Activated CD8-positive, alpha-beta memory T cell treated with anti-CD3 and anti-CD28 coated beads, Interleukin-2, amount 10 ng/mL, durations not matched to agents 7 days and 5 days (primary cell): ENCODE data around the gene PDE6H. TPM values are rescaled to one million over a fixed set of nuclear protein-coding genes. Genes with fewer than 3 reads are reported as not detected.

Experiments
- ATAC-seq: fragments of 150-1000 bp; cut with Tn5 transposase; one replicate; pipeline ENCODE4 v1.10.0; 2021; ENCODE audit warnings: moderate library complexity
- CTCF ChIA-PET: fragments of 350-600 bp; sonication (Branson Sonifier 250); formaldehyde crosslinking; loops from one replicate; lab custom pipeline; 2021; ENCODE audit warnings: antibody characterized with exemption; lab: Charles Lee
- DNase-seq: peaks from one replicate; pipeline ENCODE4 v3.0.0-alpha.2; 2020
- H3K27ac Mint-ChIP-seq: one replicate; pipeline ENCODE4 v1.8.0; 2021; ENCODE audit warnings: mild to moderate bottlenecking, mixed read lengths
- H3K27me3 Mint-ChIP-seq: one replicate; pipeline ENCODE4 v1.8.0; 2021; ENCODE audit warnings: mixed read lengths
- H3K36me3 Mint-ChIP-seq: one replicate; pipeline ENCODE4 v1.8.0; 2021; ENCODE audit warnings: mild to moderate bottlenecking, mixed read lengths
- H3K4me1 Mint-ChIP-seq: one replicate; pipeline ENCODE4 v1.8.0; 2021; ENCODE audit warnings: mixed read lengths
- H3K4me3 Mint-ChIP-seq: one replicate; pipeline ENCODE4 v1.8.0; 2021; ENCODE audit warnings: mild to moderate bottlenecking, moderate library complexity, mixed read lengths
- H3K9me3 Mint-ChIP-seq: one replicate; pipeline ENCODE4 v1.8.0; 2022; ENCODE audit warnings: low read depth, mixed read lengths
- total RNA-seq, 2 experiments: library from RNA; stranded (reverse); gene quantifications; one replicate each; pipeline ENCODE4 v1.2.3, GENCODE V29; 2021

Gene PDE6H
- total RNA-seq, 2 experiments from 2014 or later: not detected

DNA sequence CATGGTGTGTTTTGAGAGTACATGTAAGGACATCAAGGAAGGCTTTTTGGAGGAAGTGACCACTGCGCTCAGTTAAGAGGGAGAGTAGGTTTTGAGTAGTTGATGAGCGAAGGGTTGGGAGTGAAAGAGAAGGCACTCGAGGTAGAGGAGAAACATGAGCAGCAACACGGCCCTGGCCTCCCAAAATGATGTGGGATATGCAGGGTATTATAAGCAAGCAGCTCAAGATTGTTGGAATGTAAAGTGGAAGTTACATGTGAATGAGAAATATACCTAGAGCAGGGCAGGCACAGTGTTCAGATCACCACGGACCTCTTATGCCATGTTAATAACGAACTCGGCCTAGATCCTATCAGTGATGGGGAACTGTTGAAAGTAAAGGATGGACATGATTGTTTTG lies 9.3 kb upstream of the PDE6H start:
- Mint-ChIP-seq H3K27me3 (no peaks in the 10 kb centered on the region), H3K9me3 (no peaks in the 10 kb centered on the region), H3K4me3 (peak overlapping the region; percentile 42), H3K4me1 (peaks cover 29% of the 10 kb centered on the region), H3K27ac (peak overlapping the region; percentile 100), H3K36me3 (peaks cover 32% of the 10 kb centered on the region)
- DNase-seq (no peak), ATAC-seq (no peak)
- CTCF ChIA-PET: interaction anchor here (1.6 kb wide), 2 partner anchors 14 to 15 kb away, joined by 4 to 5 read pairs; no protein-coding TSS in a partner anchor

DNA sequence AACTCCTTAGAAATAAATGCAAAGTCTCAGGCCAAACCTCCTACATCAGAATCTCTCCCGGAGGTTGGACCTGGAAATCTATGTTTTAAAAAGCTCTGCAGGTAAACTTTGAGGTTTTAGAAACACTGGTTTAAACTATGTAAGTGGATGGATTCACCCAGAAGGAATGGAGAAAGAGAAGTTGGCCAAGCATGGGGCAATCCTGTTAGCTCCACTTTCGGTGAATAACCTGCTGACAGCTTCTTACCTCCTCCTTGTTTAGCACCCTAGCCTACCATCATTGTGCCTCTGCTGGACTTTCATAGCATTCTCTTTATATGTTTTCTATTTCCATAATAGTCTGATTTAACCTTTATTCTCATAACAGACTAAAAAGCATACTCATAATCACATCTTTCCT lies 8.4 kb upstream of the PDE6H start:
- Mint-ChIP-seq H3K4me1 (peaks cover 29% of the 10 kb centered on the region), H3K27ac (peak overlapping the region; percentile 100), H3K9me3 (no peaks in the 10 kb centered on the region), H3K36me3 (peaks cover 23% of the 10 kb centered on the region), H3K27me3 (no peaks in the 10 kb centered on the region), H3K4me3 (no peak overlapping the region)
- DNase-seq (no peak), ATAC-seq (no peak)
- CTCF ChIA-PET: interaction anchor here (0.7 to 1.6 kb wide), 4 partner anchors 13 to 43 kb away, joined by 3 to 5 read pairs (median 4); no protein-coding TSS in a partner anchor

DNA sequence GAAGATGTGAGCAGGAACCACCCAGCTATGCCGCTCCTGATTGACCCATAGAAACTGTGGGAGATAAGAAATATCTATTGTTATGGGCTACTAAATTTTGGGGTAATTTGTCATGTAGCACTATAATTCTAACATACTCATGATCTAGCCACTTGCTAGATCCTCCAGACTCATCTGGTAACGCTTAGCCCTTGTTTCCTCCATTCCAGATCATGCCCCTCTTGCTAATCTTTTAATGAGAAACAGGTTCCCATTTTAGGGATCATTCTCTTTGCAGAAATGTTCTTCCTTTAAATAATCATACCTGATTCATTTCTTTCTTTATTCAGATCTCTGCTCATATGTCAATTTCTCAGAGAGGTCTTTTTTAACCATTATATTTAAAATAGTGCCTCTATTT lies 7.6 kb upstream of the PDE6H start:
- DNase-seq (no peak), ATAC-seq (no peak)
- Mint-ChIP-seq H3K27me3 (no peaks in the 10 kb centered on the region), H3K4me3 (no peak overlapping the region), H3K4me1 (peaks cover 30% of the 10 kb centered on the region), H3K36me3 (peaks cover 15% of the 10 kb centered on the region), H3K27ac (no peak overlapping the region), H3K9me3 (peaks cover 3% of the 10 kb centered on the region)
- CTCF ChIA-PET: interaction anchor here (0.9 to 1.4 kb wide), 2 partner anchors 16 to 31 kb away, joined by 3 read pairs; no protein-coding TSS in a partner anchor

DNA sequence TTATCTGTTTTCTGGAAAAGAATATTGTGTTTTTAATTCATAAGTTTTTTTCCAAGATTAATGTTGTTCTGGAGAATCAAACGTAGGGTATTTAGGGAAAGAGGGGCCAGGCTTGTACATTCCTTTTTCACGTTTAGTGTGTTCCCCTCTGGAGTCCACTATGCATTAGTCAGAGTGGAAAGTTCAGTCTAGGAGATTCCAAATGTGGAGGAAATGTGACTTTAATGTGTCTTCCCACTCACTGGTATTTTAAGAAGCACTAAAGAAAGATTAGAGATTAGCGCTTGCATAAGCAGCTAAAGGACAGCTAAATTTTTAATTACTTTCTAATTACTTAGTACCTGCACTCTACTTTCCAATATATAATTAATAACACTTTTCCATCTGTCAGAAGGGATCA lies 4.4 kb upstream of the PDE6H start:
- CTCF ChIA-PET: interaction anchor here (1.3 kb wide), 1 partner anchor 9 kb away, joined by 3 read pairs; no protein-coding TSS in a partner anchor
- Mint-ChIP-seq H3K4me1 (peaks cover 35% of the 10 kb centered on the region), H3K36me3 (peaks cover 5% of the 10 kb centered on the region), H3K27me3 (no peaks in the 10 kb centered on the region), H3K9me3 (peaks cover 3% of the 10 kb centered on the region), H3K4me3 (no peak overlapping the region), H3K27ac (no peak overlapping the region)
- ATAC-seq (no peak), DNase-seq (no peak)

DNA sequence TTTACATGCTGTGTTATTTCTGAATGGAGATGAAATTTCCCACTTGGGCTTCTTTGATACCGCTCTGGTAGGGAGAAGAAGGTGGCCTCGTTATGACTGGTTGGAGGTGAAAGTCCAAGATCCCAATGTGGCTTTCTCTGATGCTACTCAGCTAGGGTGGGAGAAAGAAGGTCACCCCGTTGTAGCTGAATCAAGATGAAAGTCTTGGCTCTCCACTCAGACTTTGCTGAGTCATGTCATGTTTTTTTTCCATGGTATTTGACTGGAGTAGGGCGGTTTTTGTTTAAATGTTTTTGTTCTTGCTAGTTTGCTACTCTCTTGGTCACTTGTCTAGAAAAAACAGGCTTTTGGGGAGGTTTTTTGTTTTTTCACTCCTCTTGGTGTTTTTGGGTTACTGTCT lies 2.4 kb upstream of the PDE6H start:
- peaks cover 16% of the 10 kb centered on the region for H3K4me1 Mint-ChIP-seq
- no peak overlapping the region for H3K4me3 Mint-ChIP-seq
- no peak overlapping the region for H3K27ac Mint-ChIP-seq
- H3K27me3 Mint-ChIP-seq: no peaks in the 10 kb centered on the region
- peaks cover 3% of the 10 kb centered on the region for H3K9me3 Mint-ChIP-seq
- H3K36me3 Mint-ChIP-seq: peaks cover 2% of the 10 kb centered on the region
- DNase-seq: no peak
- no peak for ATAC-seq
- CTCF ChIA-PET: interaction anchor here (1.0 kb wide), 1 partner anchor 9 kb away, joined by 5 read pairs; the partner anchor contains the start of gene ARHGDIB

DNA sequence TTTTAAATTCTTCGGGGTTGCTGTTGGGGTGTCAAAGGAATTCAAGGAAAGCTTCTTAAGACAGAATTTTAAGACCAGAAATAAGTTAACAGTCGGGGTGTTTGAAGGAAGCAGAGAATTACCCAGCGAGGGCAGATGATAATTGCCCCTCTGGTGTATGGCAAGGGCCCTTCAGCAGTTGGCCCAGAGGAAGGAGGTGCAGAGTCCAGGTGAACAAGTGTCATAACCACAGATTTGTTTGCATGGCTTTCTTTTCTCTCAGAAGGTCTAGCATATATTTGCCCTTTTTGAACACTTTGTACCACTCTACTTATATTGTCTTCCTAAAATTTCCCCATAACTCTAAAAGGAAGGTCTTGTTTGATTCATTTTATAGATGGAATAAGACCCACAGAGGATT lies 1.8 kb downstream of the PDE6H start:
- CTCF ChIA-PET: interaction anchor here (1.4 kb wide), 1 partner anchor 9 kb away, joined by 3 read pairs; no protein-coding TSS in a partner anchor
- no peak for DNase-seq
- no peak overlapping the region for H3K4me3 Mint-ChIP-seq
- no peak overlapping the region for H3K27ac Mint-ChIP-seq
- peaks cover 3% of the 10 kb centered on the region for H3K9me3 Mint-ChIP-seq
- H3K27me3 Mint-ChIP-seq: no peaks in the 10 kb centered on the region
- ATAC-seq: no peak
- no peaks in the 10 kb centered on the region for H3K36me3 Mint-ChIP-seq
- H3K4me1 Mint-ChIP-seq: peaks cover 32% of the 10 kb centered on the region

DNA sequence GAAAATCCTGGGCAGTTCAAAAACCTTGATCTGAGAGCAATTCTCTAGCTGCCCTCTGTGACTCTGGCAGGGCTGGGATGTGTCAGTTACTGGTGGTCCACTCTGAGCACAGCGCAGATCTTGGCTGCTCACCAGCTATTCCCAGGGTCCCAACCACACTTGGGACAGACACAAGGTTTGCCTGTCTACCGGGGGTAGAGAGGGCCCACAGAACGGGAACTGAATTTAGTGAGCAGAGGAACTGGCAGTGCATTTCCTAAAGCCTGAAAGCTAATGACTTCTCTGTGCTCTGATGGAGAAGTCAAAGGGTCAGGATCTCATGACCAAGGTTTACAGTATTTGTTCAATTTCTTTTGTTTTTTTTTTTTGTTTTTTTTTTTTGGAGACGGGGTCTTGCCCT lies 2.6 kb downstream of the PDE6H start:
- H3K4me3 Mint-ChIP-seq: no peak overlapping the region
- no peak for DNase-seq
- CTCF ChIA-PET: interaction anchor here (0.6 to 1.5 kb wide), 2 partner anchors 14 to 308 kb away, joined by 3 to 5 read pairs; partner anchors contain the start of gene ARHGDIB

DNA sequence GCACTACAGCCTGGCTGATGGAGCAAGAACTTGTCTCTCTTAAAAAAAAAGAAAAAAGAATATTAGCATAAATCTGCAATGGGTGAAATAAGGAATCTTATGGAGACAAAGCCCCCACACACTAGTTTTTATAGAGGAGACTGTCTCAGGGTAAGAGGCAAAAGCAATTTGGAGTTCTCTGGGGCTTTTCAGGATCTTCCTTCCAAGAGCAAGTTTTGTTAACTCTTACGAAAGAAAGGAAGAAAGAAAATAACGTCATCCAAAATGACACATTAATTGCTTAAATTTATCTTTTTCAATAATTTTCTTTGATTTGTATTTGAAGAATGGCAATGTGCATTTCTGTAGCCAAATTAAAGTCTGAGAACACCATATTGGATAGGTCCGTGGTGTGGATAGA lies 3.8 kb downstream of the PDE6H start:
- DNase-seq: no peak
- peaks cover 44% of the 10 kb centered on the region for H3K4me1 Mint-ChIP-seq

More for the DNA sequence above, 2.6 kb downstream of the PDE6H start:
- H3K36me3 Mint-ChIP-seq: no peaks in the 10 kb centered on the region
- no peaks in the 10 kb centered on the region for H3K9me3 Mint-ChIP-seq
- peaks cover 37% of the 10 kb centered on the region for H3K4me1 Mint-ChIP-seq
- no peak for ATAC-seq
- H3K27ac Mint-ChIP-seq: no peak overlapping the region
- H3K27me3 Mint-ChIP-seq: no peaks in the 10 kb centered on the region

DNA sequence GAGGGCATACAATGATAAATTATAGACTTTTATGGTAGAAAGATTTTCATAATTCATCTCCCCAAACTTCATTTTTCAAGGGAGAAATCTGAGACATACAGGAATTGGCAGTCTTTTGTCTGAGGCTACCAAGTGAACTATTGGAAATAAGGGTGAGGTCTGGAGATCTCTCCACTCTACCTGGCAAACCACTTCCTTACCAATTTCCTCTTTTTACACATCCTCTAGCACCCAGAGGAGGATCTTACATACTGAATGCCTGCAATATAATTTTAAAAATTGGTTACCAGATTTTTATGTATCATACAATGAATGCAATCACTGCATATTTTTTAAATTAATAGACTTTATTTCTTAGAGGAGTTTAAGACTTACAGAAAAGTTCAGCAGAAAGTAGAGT lies 6.6 kb downstream of the PDE6H start:
- no peak for DNase-seq
- CTCF ChIA-PET: interaction anchor here (1.0 to 2.0 kb wide), 3 partner anchors 16 to 209 kb away, joined by 4 to 5 read pairs (median 5); a partner anchor contains a TSS
- peak; percentile 59 for ATAC-seq
- Mint-ChIP-seq H3K4me3 (no peak overlapping the region), H3K27ac (no peak overlapping the region), H3K36me3 (no peaks in the 10 kb centered on the region), H3K9me3 (no peaks in the 10 kb centered on the region), H3K27me3 (no peaks in the 10 kb centered on the region), H3K4me1 (peaks cover 56% of the 10 kb centered on the region)

More for the DNA sequence above, 3.8 kb downstream of the PDE6H start:
- CTCF ChIA-PET: interaction anchor here (1.5 kb wide), 1 partner anchor 15 kb away, joined by 5 read pairs; the partner anchor contains the start of gene ARHGDIB
- no peak overlapping the region for H3K27ac Mint-ChIP-seq
- no peak for ATAC-seq
- no peak overlapping the region for H3K4me3 Mint-ChIP-seq
- H3K27me3 Mint-ChIP-seq: no peaks in the 10 kb centered on the region
- no peaks in the 10 kb centered on the region for H3K36me3 Mint-ChIP-seq
- no peaks in the 10 kb centered on the region for H3K9me3 Mint-ChIP-seq

DNA sequence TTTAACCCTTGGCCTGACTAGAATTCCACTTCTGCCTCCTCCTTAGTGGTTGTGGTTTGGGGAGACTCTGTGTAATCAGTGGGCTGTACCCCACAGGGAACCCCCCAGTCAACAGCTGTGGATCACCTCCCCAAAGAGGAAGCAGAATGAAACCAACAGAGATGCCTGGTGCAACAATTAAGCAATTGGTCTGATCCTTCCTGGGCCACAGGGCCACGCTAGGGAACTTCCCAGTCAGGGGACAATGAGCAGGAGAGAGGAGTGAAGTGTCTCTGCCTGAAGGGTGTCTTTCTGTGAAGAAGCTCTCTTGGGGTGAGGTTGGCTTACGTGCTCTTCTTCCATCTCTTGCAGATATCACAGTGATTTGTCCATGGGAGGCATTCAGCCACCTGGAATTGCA lies 8.2 kb downstream of the PDE6H start:
- no peak overlapping the region for H3K27ac Mint-ChIP-seq
- DNase-seq: no peak
- H3K9me3 Mint-ChIP-seq: no peaks in the 10 kb centered on the region
- no peak for ATAC-seq
- CTCF ChIA-PET: interaction anchor here (1.0 to 2.0 kb wide), 7 partner anchors 14 to 210 kb away, joined by 3 to 5 read pairs (median 4); a partner anchor contains a TSS
- no peaks in the 10 kb centered on the region for H3K27me3 Mint-ChIP-seq
- no peak overlapping the region for H3K4me3 Mint-ChIP-seq
- peaks cover 59% of the 10 kb centered on the region for H3K4me1 Mint-ChIP-seq
- H3K36me3 Mint-ChIP-seq: no peaks in the 10 kb centered on the region

DNA sequence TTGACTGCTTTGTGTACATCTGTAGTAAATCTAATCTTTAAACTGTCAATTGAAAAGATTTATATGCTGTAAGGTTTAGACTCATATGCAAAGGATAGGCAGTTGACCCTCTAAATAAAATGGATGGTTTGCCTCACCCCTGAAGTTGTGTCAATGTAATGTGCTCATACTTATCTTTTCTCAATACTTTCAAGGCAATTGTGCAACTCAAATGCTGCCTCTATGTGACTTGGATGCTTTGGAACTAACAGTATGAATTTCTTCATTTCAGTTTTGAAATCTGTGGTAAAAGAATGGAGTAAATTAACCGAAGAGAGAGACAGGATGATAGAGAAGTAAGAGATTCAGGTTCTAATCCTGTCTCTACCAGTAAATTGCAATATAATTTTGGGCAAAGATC lies 9.7 kb downstream of the PDE6H start:
- CTCF ChIA-PET: interaction anchor here (1.4 to 3.9 kb wide), 5 partner anchors 8 to 259 kb away, joined by 3 to 23 read pairs (median 5); partner anchors contain the start of gene ERP27
- Mint-ChIP-seq H3K27ac (peak overlapping the region; percentile 76), H3K27me3 (peaks cover 2% of the 10 kb centered on the region), H3K4me1 (peaks cover 59% of the 10 kb centered on the region), H3K36me3 (no peaks in the 10 kb centered on the region), H3K4me3 (no peak overlapping the region), H3K9me3 (no peaks in the 10 kb centered on the region)
- DNase-seq (no peak), ATAC-seq (no peak)

DNA sequence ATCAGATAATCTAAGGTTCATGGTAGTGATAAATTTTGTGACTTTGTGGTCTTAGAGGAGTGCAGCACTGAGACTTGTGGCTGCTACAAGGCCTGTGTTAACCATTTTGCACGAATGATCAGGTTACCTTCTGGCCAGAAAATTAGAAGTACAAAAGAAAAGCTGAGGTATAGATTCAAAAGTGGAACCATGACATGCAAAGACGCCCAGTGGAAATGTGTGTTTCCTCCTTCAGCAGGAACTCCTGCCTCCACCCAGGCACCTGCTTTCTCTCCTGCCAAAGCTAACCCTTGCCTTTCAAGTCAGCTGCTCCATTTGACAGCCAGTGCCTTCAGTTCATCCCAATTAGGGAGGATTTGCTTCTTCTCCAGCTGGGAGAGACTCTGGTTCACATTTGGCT lies 10.1 kb downstream of the PDE6H start:
- DNase-seq (no peak), ATAC-seq (peak; percentile 60)
- Mint-ChIP-seq H3K27ac (peak overlapping the region; percentile 76), H3K4me1 (peaks cover 55% of the 10 kb centered on the region), H3K36me3 (no peaks in the 10 kb centered on the region), H3K4me3 (no peak overlapping the region), H3K9me3 (no peaks in the 10 kb centered on the region), H3K27me3 (peaks cover 2% of the 10 kb centered on the region)
- CTCF ChIA-PET: interaction anchor here (1.4 to 3.9 kb wide), 5 partner anchors 9 to 259 kb away, joined by 3 to 23 read pairs (median 5); partner anchors contain the start of gene ERP27

DNA sequence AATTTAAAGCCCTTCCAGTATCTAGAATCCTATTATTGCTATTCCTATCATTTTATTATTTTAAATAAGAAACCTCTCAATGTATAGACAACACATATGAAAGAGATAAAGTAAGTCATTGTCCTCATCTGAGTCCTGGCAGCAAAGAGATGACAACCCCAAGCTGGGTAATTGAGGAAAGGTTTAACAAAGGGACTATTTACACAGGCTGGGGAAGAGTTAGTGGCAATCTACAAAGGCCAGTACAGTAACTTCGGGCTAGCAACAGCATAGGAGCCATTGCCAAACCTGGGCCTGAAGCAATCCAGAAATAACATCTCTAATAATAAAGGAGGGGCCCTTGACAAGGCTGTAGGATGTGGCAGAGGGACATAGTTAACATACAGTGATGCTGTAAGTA lies 11.2 kb downstream of the PDE6H start:
- Mint-ChIP-seq H3K4me1 (peaks cover 45% of the 10 kb centered on the region), H3K9me3 (no peaks in the 10 kb centered on the region), H3K4me3 (no peak overlapping the region), H3K27me3 (peaks cover 2% of the 10 kb centered on the region), H3K36me3 (no peaks in the 10 kb centered on the region), H3K27ac (no peak overlapping the region)
- no peak for ATAC-seq
- CTCF ChIA-PET: interaction anchor here (0.7 to 3.9 kb wide), 6 partner anchors 11 to 356 kb away, joined by 3 to 23 read pairs (median 5); partner anchors contain the start of gene ERP27
- DNase-seq: no peak
